ENCODE results near the gene LRRC37A. TPM values are rescaled to one million over a fixed set of nuclear protein-coding genes. Genes with fewer than 3 reads are reported as not detected.
"Not testable (repeated sequence)": the region's sequence is repeated elsewhere in the genome, so short reads cannot be mapped to it uniquely, and the experiment has no call there.

LRRC37A gene
- 7.8 TPM for polyA plus RNA-seq (ENCODE audit: insufficient read length)
- long read RNA-seq, donor 1 = 0 reads
- long read RNA-seq, donor 2 = 0 reads
- long read RNA-seq, donor 3, partial matches to known transcripts = 5 of 5 reads
- long read RNA-seq, donor 3, other reads (novel, unspliced or antisense) = 0 of 5 reads
- long read RNA-seq, donor 4 = 0 reads
- long read RNA-seq, donor 5 = 0 reads
- long read RNA-seq, donor 6 = 0 reads
- long read RNA-seq, donor 7 = 0 reads
- long read RNA-seq, donor 8 = 0 reads

- not testable (repeated sequence) for DNase-seq
Measured at GRCh38 chr17:46294831-46295230, at the start of gene LRRC37A. LRRC37A (plus strand) TSS chr17:46295131; CDS start chr17:46295134, 3 bp downstream.

DNA sequence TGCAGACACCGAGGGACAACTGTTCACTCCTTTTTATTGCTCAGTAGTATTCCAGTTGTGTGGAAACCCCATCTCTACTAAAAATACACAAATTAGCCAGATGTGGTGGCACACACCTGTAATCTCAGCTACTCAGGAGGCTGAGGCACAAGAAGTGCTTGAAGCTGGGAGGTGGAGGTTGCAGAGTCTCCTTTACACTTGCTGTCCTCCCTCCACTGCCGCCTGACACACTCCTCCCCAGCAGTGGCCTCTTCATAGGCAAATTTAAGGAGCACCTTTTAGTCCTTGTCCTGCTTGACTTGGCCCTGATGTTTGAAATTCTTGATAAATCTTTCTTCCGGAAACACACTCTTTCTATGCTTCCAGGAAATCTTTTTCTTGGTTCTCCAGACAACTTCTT lies 45.8 kb upstream of the LRRC37A start:
- DNase-seq = not testable (repeated sequence)

DNA sequence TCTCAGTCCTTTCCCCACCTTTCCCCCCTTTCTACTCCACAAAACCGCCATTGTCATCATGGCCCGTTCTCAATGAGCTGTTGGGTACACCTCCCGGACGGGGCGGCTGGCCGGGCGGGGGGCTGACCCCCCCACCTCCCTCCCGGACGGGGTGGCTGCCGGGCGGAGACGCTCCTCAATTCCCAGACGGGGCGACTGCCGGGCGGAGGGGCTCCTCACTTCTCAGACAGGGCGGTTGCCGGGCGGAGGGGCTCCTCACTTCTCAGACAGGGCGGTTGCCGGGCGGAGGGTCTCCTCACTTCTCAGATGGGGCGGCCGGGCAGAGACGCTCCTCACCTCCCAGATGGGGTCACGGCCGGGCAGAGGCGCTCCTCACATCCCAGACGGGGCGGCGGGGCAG lies 42.1 kb upstream of the LRRC37A start:
- not testable (repeated sequence) for DNase-seq

DNA sequence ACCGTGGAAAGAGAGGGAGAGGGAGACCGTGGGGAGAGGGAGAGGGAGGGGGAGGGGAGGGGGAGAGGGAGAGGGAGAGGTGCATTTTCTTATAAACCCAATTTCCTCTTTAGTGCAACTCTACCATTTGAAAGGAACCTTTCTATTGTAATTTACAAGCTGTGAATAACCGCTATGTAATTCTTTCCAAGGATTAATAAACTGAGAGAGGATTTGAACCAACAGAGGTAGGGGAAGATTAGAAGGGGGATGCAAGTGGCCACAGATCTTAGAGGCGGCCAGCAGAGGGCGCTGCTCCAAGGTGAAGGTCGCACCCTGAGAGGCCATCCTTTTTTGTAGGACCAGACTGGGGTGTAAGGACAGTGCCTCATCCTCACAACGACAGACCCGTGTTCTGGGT lies 41.2 kb upstream of the LRRC37A start:
- not testable (repeated sequence) for DNase-seq

GRCh38 chr17:46254215-46254614 lies 40.7 kb upstream of the LRRC37A start:
- DNase-seq = not testable (repeated sequence)

GRCh38 chr17:46256369-46256768 lies 38.6 kb upstream of the LRRC37A start:
- DNase-seq = not testable (repeated sequence)

DNA sequence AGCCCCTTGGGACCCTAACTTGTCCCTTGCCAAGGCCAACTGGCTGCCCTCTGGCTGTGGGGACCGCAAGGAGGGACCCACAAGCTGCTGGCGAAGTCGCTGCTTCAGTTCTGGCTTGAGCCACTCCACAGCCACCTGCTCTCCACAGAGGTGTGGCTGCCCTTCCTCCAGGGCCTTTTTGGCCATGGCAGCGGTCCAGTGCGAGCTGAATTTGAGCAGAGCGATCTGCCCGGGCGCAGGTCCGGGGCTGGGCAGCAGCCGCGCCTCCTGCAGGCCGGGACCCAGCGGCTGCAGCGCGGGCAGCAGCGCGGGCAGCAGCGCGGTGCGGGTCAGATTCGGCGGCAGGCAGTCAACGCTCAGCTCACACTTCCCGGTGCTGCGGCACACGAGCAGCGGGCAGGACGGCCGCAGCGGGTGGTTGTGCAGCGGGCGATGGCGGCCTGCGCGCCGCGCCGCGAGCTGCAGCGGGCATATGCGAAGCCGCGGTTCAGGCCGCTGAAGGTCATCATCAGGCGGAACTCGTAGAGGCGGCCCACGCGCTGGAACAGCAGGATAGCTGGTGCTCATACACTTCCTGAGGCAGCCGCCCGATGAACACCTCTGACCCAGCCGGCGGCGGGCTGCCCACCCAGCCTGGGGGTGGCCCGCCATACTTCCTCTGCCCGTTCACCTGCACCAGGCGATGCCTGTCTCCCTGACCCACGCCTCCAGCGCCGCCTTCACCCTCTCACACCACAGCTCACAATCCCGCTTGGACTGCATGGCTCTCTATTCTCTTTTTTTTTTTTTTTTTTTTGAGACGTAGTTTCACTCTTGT lies 34.9 kb upstream of the LRRC37A start:
- DNase-seq = not testable (repeated sequence)

DNA sequence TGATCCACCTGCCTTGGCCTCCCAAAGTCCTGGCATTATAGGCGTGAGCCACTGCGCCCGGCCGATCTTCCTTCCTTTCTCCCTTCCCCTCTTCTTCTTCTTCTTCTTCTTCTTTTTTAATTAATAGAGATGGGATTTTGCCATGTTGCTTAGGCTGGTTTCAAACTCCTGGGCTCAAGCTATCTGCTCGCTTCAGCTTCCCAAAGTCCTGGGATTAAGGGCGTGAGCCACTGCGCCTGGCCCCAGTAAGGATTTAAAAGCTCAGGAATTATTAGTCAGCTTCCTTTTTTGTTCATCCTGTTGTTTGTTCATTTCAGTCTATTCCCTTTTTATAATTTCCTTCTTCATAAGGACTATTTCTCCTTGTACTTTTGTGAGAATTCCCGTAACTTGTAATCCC lies 32.7 kb upstream of the LRRC37A start:
- DNase-seq = no peak

DNA sequence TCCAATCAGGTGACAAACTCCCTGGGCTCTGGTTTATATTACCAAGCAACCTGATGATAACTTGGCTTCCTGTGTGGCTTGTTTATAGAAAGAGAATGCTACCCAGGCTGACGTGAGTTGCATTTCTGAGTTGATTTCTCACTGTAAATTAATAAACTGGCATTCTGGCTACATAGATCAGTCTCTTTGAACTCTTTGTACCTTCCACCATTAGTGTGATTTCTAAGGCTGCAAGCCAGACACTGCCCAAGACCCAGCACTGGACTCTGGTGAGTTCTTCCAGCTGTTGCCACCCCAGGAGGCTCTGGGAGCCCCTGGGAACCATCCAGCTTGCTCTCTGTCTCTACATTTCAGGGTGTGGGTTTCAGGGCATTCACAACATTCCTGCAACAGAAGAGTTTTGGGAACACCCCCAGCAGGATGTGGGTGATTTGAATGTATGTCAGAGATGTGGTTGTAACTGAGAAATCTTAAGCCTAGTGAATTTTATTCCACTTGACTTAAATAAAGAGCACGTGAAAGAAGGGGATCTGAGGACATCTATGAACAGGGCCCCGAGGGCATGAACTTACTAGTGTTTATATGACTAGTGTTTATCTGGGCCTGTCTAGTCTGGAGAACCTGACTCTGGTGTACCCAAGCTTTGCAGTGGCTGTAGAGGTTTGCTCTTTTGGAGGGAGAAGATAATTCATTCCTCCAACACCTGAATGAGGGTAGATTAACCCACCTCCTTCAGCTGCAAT lies 30.3 kb upstream of the LRRC37A start:
- no peak for DNase-seq

GRCh38 chr17:46266063-46266655 lies 28.8 kb upstream of the LRRC37A start:
- peak; percentile 11 for DNase-seq

DNA sequence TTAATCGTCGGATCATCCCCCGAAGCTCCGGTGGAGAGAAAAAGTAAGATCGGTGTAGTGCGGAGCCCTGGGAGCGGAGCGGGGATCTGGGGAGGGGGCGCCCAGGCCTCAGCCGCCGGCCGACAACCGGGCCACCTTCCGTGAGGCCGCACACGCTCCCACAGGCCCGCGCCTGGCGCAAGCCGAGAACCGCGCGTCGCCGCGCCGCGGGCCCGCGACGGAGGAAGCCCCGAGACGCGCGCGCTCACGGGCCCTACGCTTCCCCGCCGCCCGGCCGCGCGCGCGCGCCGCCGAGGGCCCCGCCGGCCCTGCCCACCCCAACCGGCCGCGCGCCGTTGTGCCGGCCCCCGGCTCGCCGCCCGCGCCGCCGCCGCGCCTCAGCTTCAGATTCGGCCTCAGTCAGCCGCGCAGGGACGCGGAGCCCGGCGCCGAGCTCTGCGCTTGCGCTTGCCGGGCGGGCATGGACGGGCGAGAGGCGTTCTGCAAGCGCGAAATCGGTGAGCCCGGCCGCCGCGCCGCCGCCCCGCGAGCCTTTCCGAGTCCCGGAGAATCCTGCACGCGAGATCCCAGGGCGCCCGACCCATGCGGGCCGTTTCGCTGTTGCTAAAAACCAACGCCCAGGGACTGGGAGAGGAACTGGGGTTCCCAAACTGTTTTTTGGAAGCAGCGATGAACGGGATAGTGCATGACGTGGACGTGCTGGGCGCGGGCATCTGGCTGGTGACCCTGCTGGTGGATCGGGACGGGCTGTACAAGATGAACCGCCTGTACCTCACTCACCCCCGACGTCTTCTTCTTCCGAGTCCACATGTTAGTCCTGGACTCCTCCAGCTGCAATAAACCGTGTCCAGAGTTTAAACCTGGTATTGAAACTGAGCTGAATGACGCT lies 28.0 kb upstream of the LRRC37A start:
- DNase-seq = peak; percentile 88

- no peak for DNase-seq
Measured at GRCh38 chr17:46270032-46270431, 24.9 kb upstream of the LRRC37A start.

- no peak for DNase-seq
Measured at GRCh38 chr17:46273541-46274236, 21.2 kb upstream of the LRRC37A start.

GRCh38 chr17:46274238-46274637 lies 20.7 kb upstream of the LRRC37A start:
- DNase-seq = no peak

DNA sequence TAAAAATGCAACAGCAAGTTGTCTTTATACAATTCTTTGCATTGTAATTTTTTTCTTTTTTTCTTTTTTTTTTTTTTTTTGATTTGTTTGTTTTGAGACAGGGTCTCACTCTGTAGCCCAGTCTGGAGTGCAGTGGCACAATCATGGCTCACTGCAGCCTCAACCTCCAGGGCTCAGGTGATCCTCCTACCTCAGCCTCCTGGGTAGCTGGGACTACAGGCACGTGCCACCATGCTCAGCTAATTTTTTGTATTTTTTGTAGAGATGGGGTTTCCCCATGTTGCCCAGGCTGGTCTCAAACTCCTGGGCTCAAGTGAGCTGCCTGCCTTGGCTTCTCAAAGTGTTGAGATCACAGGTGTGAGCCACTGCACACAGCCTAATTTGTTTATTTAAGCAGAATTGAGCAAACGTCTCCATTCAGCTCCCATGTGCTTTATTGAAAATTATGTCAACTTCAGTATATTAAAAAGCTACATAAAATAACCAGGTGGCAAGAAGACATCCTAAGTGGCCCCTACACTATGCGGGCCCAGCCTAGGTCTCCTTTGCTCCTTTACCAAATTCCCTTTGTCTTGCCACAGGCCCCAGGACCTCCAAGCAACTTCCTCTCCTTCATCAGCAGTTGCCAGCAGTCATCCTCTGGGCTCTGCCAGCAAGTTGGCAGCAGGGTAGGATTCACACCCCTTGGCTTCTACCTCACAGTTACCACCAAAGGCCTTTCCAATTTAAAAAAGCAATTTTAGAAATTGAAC lies 18.0 kb upstream of the LRRC37A start:
- not testable (repeated sequence) for DNase-seq

- not testable (repeated sequence) for DNase-seq
Measured at GRCh38 chr17:46281336-46281735, 13.6 kb upstream of the LRRC37A start.

- not testable (repeated sequence) for DNase-seq
Measured at GRCh38 chr17:46282635-46283034, 12.3 kb upstream of the LRRC37A start.

DNA sequence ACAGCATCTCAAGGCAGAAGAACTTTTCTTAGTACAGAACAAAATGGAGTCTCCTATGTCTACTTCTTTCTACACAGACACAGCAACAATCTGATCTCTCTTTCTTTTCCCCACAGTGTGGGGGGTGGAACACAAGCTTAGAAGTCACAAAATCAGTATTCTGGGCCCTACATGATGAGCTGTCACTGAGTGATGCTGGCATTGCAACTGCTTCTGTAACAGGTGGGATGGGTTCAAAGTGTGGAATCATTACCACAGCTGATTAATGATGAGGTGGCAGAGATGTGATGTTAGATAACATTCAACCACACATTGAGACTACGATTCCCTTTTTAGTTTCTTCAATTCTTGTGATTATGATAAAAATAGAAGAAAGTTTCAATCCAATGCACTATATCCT lies 10.5 kb upstream of the LRRC37A start:
- not testable (repeated sequence) for DNase-seq

DNA sequence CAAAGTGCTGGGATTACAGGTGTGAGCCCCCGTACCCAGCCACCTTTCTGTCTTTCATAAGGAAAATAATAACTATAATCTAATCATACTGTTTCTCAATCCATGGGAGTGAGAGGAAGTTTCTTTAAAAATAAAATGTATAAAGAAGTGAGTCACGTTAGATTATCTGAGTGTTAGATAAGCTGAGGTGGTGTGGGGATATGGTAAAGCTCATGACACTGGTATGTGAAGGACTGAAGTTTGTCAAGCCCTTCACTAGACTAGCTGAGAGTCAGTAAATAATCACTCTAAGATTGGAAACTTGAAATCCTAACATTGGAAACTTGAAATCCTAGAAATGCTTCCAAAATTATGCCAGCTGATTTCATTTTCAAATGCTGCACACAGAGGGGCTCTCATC lies 9.4 kb upstream of the LRRC37A start:
- not testable (repeated sequence) for DNase-seq

GRCh38 chr17:46286764-46287221 lies 8.1 kb upstream of the LRRC37A start:
- DNase-seq = peak; percentile 50
